ENCODE data around the gene LDAH. TPM values are rescaled to one million over a fixed set of nuclear protein-coding genes. Genes with fewer than 3 reads are reported as not detected.
A peak's percentile ranks its signal among the peaks of the same experiment; 100 is the strongest.
"Not testable (repeated sequence)": the region's sequence is repeated elsewhere in the genome, so short reads cannot be mapped to it uniquely, and the experiment has no call there.

Gene LDAH
- total and polyA plus RNA-seq, 7 donors: 6.0 to 18.3 (median 12.2) TPM

DNA sequence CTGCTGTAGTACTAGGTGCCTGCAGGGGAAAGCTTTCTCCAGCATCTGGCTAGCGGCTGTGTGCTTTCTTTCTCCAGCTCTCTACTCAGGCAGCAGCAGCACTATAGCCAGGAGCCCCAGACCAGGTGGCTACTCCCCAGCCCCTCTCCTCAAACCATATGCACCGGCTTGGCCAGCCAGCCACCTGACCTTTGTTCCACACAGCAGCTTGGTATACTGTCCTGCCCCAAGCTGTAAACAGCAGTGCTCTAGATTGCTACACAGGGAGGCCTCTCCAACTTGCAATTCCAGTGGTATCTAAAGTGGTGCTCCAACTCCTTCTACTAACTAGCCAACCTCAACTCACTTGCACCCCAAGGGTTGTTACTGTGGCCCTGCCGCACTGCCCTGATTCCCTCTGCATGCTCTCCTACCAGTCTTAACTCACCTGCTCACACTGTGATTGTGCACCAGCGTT lies 19.6 kb downstream of the LDAH start:
- WGBS, 2 donors: 78 to 89% methylated on average over 4 of the region's 4 CpGs
- Histone ChIP-seq H3K27ac (no peak overlapping the region), H3K36me3 (no peaks in the 10 kb centered on the region), H3K9me3 (no peaks in the 10 kb centered on the region), H3K27me3 (no peaks in the 10 kb centered on the region), H3K4me1 (no peaks in the 10 kb centered on the region), H3K4me3 (no peak overlapping the region)
- intact Hi-C loops (cut with DNase I): no loop called here
- no peak for TF ChIP-seq POLR2AphosphoS5 (IDR thresholded peaks at IDR 0.05)
- no peak for TF ChIP-seq POLR2A (IDR thresholded peaks at IDR 0.05)
- TF ChIP-seq, protein P1, sequence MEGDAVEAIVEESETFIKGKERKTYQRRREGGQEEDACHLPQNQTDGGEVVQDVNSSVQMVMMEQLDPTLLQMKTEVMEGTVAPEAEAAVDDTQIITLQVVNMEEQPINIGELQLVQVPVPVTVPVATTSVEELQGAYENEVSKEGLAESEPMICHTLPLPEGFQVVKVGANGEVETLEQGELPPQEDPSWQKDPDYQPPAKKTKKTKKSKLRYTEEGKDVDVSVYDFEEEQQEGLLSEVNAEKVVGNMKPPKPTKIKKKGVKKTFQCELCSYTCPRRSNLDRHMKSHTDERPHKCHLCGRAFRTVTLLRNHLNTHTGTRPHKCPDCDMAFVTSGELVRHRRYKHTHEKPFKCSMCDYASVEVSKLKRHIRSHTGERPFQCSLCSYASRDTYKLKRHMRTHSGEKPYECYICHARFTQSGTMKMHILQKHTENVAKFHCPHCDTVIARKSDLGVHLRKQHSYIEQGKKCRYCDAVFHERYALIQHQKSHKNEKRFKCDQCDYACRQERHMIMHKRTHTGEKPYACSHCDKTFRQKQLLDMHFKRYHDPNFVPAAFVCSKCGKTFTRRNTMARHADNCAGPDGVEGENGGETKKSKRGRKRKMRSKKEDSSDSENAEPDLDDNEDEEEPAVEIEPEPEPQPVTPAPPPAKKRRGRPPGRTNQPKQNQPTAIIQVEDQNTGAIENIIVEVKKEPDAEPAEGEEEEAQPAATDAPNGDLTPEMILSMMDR (IDR thresholded peaks at IDR 0.05): no peak
- TF ChIP-seq EP300 (IDR thresholded peaks at IDR 0.05): no peak
- DNase-seq: no peak

DNA sequence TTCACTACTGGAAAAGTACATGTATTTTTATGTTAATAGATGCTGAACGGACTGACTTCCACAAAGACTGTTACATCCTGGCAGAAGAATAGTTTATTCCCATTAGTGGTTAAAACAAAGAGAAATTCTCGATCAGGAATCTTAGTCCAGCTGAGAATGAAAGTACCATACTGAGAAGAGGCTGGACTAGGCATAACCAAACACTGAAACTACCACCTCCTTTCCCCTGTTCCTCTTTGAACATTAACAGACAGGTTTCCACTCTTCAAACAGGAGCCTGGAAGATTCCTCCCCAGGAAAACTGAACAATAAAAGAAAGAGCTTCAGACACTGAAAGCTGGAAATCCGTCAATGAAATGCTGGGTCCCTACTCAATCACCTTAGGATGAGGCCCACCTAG lies 25.8 kb downstream of the LDAH start:
- H3K36me3 ChIP-seq: no peaks in the 10 kb centered on the region
- H3K4me1 ChIP-seq: no peaks in the 10 kb centered on the region
- TF ChIP-seq POLR2A (IDR thresholded peaks at IDR 0.05) (no peak), EP300 (IDR thresholded peaks at IDR 0.05) (no peak), POLR2AphosphoS5 (IDR thresholded peaks at IDR 0.05) (no peak)
- TF ChIP-seq, protein P1 (IDR thresholded peaks at IDR 0.05): no peak
- WGBS, 2 donors: 91 to 94% methylated on average over 3 of the region's 3 CpGs
- intact Hi-C loops (cut with DNase I): no loop called here
- H3K4me3 ChIP-seq: no peak overlapping the region
- no peak overlapping the region for H3K27ac ChIP-seq
- DNase-seq: no peak
- no peaks in the 10 kb centered on the region for H3K27me3 ChIP-seq
- H3K9me3 ChIP-seq: no peaks in the 10 kb centered on the region

DNA sequence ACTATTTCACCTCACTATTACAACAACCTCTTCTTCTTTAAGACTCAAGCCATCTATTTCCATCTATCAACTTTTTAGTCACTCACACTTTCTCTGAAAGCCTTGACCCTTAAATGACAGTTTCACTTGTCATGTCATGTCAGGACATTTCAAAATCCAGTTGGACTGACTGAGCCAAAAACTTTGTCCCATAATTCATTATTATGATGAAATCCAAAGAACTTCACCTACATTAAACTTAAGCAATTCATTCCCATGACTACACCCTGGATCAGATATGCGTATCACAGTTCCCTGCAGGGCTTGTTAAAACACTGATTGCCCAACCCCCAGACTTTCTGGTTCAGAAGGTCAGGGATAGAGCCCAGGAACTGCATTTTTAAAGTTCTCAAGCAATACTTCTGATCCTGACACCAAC lies 26.5 kb downstream of the LDAH start:
- H3K9me3 ChIP-seq: no peaks in the 10 kb centered on the region
- no peaks in the 10 kb centered on the region for H3K36me3 ChIP-seq
- H3K4me3 ChIP-seq: no peak overlapping the region
- intact Hi-C loops (cut with DNase I): no loop called here
- TF ChIP-seq POLR2A (IDR thresholded peaks at IDR 0.05) (no peak), POLR2AphosphoS5 (IDR thresholded peaks at IDR 0.05) (no peak), EP300 (IDR thresholded peaks at IDR 0.05) (no peak)
- TF ChIP-seq, protein P1 (IDR thresholded peaks at IDR 0.05): no peak
- H3K27me3 ChIP-seq: no peaks in the 10 kb centered on the region
- no peaks in the 10 kb centered on the region for H3K4me1 ChIP-seq
- H3K27ac ChIP-seq: no peak overlapping the region
- DNase-seq: no peak
- WGBS, 2 donors: 83 to 93% methylated on average over 1 of the region's 1 CpG

DNA sequence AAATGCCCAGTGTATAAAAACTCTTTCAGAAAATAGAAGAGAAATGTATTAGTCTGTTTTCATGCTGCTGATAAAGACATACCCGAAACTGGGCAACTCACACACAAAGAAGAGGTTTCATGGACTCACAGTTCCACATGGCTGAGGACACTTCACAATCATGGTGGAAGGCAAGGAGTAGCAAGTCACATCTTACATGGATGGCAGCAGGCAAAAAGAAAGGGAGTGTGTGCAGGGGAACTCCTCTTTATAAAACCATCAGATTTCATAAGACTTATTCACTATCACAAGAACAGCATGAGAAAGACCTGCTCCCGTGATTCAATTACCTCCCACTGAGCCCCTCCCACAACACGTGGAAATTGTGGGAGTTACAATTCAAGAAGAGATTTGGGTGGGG lies 29.0 kb downstream of the LDAH start:
- intact Hi-C loops (cut with DNase I); H3K27ac ChIP-seq; H3K27me3 ChIP-seq; H3K36me3 ChIP-seq; H3K4me3 ChIP-seq; DNase-seq; H3K4me1 ChIP-seq; H3K9me3 ChIP-seq: not testable (repeated sequence)
- 94 to 98% methylated on average over 3 of the region's 3 CpGs for WGBS, 2 donors

DNA sequence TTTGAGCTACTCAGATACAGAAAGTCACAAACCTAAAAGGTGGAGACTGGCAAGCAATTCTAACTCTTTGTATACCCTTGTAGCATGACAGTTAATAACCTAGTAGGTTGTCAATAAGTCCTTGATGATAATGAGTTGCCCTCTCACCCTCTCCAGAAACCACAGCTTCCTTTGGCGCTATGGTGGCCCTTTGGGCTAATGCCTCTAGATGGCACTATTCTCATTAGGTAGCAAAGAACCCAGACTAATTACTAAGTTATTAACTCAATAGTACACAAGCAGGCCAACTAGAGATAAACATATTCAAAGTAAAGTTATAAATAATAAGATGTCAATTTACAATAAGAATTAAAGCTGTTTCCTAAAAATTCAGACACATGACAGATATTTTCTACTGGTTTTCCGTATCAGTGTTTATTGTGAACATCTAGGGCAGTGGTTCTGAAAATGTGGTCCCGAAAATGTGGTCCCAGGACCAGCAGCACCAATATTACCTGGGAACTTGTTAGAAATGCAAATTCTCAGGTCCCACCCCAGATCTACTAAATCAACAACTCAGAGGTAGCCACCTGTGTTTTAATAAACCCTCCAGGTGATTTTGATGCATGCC lies 41.1 kb downstream of the LDAH start:
- Histone ChIP-seq H3K36me3 (no peaks in the 10 kb centered on the region), H3K27me3 (no peaks in the 10 kb centered on the region), H3K9me3 (no peaks in the 10 kb centered on the region), H3K4me1 (no peaks in the 10 kb centered on the region), H3K4me3 (no peak overlapping the region), H3K27ac (no peak overlapping the region)
- no peak for TF ChIP-seq POLR2AphosphoS5 (IDR thresholded peaks at IDR 0.05)
- no peak for TF ChIP-seq POLR2A (IDR thresholded peaks at IDR 0.05)
- no peak for TF ChIP-seq EP300 (IDR thresholded peaks at IDR 0.05)
- TF ChIP-seq, protein P1 (IDR thresholded peaks at IDR 0.05): peak in 3 of 4 experiments; percentile 18 to 57 (median 31)
- no peak for DNase-seq
- intact Hi-C loops (cut with DNase I): loop anchor here (5.0 kb wide), 1 partner anchor 181 kb away; no protein-coding TSS in a partner anchor
- 88 to 89% methylated on average over 3 of the region's 3 CpGs for WGBS, 2 donors

All from sigmoid colon (tissue), 7 donors.